Adrenal gland (tissue), 5 donors: ENCODE results near the gene SNCG.
"Not testable (repeated sequence)": the region's sequence is repeated elsewhere in the genome, so short reads cannot be mapped to it uniquely, and the experiment has no call there.

Experiments
- CTCF ChIP-seq, 6 experiments: fragments of 450-650 bp in 4 of 6; fragments of 200-600 bp in 2 of 6; sonication (generic) in 1 of 6; IDR thresholded peaks; 1 replicate in 5 of 6; 2 replicates in 1 of 6; pipeline versions ENCODE4 v1.5.1 to v1.8.0; 2016 to 2021; ENCODE audit warnings: antibody characterized with exemption in 6 of 6, mild to moderate bottlenecking in 2 of 6, moderate library complexity in 1 of 6
- POLR2A ChIP-seq, 2 donors: fragments of 450-650 bp; IDR thresholded peaks; one replicate each; pipeline ENCODE4 v1.6.1; 2017; ENCODE audit warnings: antibody characterized with exemption in 2 of 2, mild to moderate bottlenecking in 2 of 2, moderate library complexity in 1 of 2
- donor health status: DM: no; HTN: no; CAD: no.

GRCh38 chr10:86978457-86978856 is 20.1 kb downstream of the SNCG start:
- TF ChIP-seq POLR2A, CTCF (IDR thresholded peaks at IDR 0.05): not testable (repeated sequence)
